ENCODE measurements around the gene CYP27C1.

Gene CYP27C1

DNA sequence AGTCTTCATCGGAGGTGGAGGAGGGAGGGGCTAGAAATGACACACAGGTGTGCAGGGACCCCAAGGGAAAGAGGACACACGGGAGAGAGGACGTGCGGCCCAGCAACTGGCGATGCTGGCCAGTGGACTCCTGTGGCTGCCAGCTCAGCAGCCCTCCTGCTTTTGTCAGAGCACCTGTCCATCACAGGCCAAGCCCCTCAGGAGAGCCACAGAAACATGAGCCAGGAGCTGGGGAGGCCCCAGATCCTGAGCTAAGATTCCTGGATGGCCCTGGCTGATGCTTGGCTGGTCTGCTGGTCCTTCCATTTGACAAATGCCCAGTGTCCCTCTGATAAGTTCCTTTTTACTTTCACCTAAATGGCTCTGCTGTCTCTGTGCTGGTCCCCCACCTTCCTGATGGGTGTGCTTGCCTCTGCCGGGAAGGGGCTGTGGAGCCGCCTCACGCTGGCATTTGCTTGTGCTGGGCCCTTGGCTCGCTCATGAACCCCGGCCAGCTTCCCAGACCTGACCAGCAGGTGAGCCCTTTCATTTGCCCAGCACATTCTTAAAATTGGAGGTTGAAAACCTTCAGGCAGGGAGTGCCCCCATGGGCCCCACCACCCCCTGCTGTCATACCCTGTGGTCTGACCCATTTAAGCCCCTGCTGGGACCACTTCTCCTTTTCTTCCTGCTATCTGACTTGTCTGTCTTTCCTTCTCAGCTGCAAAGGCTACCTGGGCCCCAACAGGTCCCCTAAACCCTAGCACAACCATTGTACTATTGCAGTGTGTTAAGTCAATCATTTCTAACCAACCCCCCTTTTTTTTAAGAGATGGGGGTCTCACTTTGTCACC lies 37.3 kb downstream of the CYP27C1 start:
- 80 to 81% methylated on average over 10 of the region's 10 CpGs for WGBS, 2 experiments
- Histone ChIP-seq H3K4me1 (ENCODE audit: control insufficient read depth, insufficient read depth, low read length) (peaks cover 10% of the 10 kb centered on the region), H3K4me3 (ENCODE audit: insufficient read depth, low read depth, low read length) (no peak overlapping the region)

DNA sequence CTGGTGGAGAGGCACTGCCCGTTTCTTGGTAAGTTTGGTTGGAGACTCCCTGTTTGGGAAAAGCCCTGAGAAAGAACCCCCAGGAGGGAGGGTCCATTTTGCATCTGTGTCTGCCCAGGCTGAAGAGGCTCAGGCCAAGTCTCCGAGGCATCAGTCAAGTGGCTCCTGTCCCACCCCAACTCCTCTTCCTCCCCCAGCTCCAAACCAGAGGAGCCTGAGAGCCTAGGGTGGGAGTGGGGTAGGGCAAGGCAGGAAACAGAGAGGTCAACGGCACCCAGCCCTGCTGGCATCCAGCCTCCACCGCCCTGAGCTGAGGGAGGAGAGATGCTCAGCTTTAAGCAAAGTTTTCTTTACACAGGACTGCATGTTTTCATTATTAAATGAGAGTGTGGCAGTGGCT lies 38.2 kb downstream of the CYP27C1 start:
- WGBS, 2 experiments: 92 to 96% methylated on average over 4 of the region's 4 CpGs

More for the DNA sequence above, 37.3 kb downstream of the CYP27C1 start:
- no peaks in the 10 kb centered on the region for H3K9me3 ChIP-seq (ENCODE audit: control insufficient read depth, low read length)
- no peak overlapping the region for H3K27ac ChIP-seq (ENCODE audit: insufficient read depth, low read depth, low read length, poor library complexity, severe bottlenecking)
- H3K27me3 ChIP-seq (ENCODE audit: control insufficient read depth, insufficient read depth, low read length, poor library complexity, severe bottlenecking): no peaks in the 10 kb centered on the region
- H3K36me3 ChIP-seq (ENCODE audit: control insufficient read depth, insufficient read depth, low read length): no peaks in the 10 kb centered on the region

DNA sequence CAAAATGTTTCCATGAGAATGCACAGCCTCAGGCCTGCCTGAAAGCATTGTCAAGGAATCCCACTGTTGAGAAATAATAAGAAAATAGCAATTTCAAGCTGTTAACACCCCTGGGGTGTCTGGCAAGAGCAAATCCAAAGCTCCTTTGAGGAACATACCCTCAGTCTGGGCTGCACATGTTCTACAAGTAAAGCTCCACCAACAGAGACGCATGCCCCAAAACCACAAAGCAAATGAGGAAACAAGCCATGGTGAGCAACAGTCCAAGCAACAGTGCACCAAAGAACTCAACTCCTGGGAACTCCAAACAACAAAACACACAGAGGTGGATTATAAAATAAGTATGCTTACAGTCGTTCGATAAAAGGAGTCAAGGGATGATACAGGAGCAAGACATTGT lies 40.3 kb downstream of the CYP27C1 start:
- no peaks in the 10 kb centered on the region for H3K9me3 ChIP-seq (ENCODE audit: control insufficient read depth, low read length)
- H3K27ac ChIP-seq (ENCODE audit: insufficient read depth, low read depth, low read length, poor library complexity, severe bottlenecking): no peak overlapping the region
- no peaks in the 10 kb centered on the region for H3K27me3 ChIP-seq (ENCODE audit: control insufficient read depth, insufficient read depth, low read length, poor library complexity, severe bottlenecking)
- no peak overlapping the region for H3K4me3 ChIP-seq (ENCODE audit: insufficient read depth, low read depth, low read length)
- WGBS, 2 experiments: 94% methylated on average over 3 of the region's 3 CpGs
- H3K36me3 ChIP-seq (ENCODE audit: control insufficient read depth, insufficient read depth, low read length): no peaks in the 10 kb centered on the region
- peaks cover 7% of the 10 kb centered on the region for H3K4me1 ChIP-seq (ENCODE audit: control insufficient read depth, insufficient read depth, low read length)

More for the DNA sequence above, 38.2 kb downstream of the CYP27C1 start:
- Histone ChIP-seq H3K27ac (ENCODE audit: insufficient read depth, low read depth, low read length, poor library complexity, severe bottlenecking) (no peak overlapping the region), H3K9me3 (ENCODE audit: control insufficient read depth, low read length) (no peaks in the 10 kb centered on the region), H3K4me3 (ENCODE audit: insufficient read depth, low read depth, low read length) (no peak overlapping the region), H3K36me3 (ENCODE audit: control insufficient read depth, insufficient read depth, low read length) (no peaks in the 10 kb centered on the region), H3K27me3 (ENCODE audit: control insufficient read depth, insufficient read depth, low read length, poor library complexity, severe bottlenecking) (no peaks in the 10 kb centered on the region), H3K4me1 (ENCODE audit: control insufficient read depth, insufficient read depth, low read length) (peaks cover 7% of the 10 kb centered on the region)

DNA sequence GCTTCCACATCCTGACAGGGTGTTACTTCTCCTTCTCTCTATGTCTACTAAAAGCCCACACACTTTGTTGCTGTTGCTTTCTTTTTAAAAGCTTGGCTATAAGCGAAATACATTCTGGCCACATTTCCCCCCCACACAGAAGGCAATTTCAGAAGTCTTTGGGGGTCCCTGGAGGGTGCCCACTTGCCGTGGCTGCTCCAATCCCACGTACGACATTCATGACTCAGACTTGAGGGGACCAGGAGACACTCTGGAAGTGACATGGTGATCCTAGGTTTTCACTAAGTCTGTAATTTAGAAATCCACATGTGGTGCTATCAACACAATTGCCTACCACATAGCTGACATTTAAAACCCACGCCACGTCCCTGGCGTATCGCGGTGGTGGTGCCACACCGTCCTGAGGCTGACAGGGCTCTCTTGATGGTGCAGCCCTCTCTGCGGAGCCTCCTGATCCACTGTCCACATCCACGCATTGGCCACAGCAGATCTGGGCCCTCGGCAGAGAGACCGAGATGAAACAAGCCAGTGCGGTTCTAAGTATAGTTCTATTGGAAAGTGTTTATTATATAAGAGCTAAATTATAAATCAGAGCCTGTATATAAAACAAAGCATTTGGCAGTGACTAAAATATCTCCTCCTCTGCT lies 42.4 kb downstream of the CYP27C1 start:
- WGBS, 2 experiments: 94 to 95% methylated on average over 13 to 15 of the region's 15 CpGs
- Histone ChIP-seq H3K9me3 (ENCODE audit: control insufficient read depth, low read length) (no peaks in the 10 kb centered on the region), H3K36me3 (ENCODE audit: control insufficient read depth, insufficient read depth, low read length) (no peaks in the 10 kb centered on the region), H3K4me3 (ENCODE audit: insufficient read depth, low read depth, low read length) (no peak overlapping the region), H3K27ac (ENCODE audit: insufficient read depth, low read depth, low read length, poor library complexity, severe bottlenecking) (no peak overlapping the region), H3K27me3 (ENCODE audit: control insufficient read depth, insufficient read depth, low read length, poor library complexity, severe bottlenecking) (no peaks in the 10 kb centered on the region), H3K4me1 (ENCODE audit: control insufficient read depth, insufficient read depth, low read length) (peaks cover 2% of the 10 kb centered on the region)

DNA sequence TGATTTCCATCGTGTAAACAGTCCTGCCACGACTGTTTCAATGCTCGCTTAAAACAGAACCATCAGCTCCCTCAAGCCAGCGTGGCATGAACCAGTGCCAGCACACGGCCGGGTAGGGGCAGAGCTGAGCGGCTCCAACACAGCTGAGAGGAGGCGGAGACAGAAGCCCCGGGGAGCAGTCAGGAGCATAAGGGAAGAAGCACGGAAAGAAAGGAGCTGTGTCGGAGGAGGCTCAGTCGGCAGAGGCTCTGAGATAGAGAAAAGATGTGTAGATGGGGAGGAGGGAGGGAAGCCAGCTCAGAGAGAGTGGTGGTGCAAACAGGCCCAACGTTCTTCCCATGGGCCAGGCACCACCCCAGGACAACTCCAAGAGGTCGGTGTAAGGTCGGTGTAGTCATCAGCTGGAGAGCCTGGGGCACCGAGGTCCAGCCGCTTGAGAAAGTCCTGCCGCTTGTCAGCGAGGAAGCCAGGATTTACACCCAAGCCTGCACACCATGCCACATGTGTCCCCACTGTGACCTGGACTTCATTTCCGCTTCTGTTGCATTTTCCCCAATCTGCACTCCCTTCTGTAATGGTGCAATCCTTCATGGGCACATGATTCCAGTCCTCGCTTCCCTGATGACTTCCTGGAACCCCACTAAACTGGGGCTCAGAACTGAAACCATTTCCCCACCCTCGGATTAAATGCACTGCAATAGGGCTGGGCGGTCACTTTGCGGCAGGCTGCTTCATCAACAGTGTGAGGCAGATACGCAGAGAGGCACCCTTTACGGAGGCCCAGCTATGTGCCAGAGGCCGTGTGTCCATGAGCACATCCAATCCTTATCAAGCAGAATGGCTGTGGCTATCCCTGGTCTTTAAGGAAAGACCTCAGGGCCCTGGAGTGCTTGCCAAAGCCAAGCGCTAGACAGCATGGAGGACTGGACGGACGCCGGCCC lies 43.5 kb downstream of the CYP27C1 start:
- no peak overlapping the region for H3K4me3 ChIP-seq (ENCODE audit: insufficient read depth, low read depth, low read length)
- H3K27me3 ChIP-seq (ENCODE audit: control insufficient read depth, insufficient read depth, low read length, poor library complexity, severe bottlenecking): no peaks in the 10 kb centered on the region
- H3K36me3 ChIP-seq (ENCODE audit: control insufficient read depth, insufficient read depth, low read length): no peaks in the 10 kb centered on the region
- H3K9me3 ChIP-seq (ENCODE audit: control insufficient read depth, low read length): no peaks in the 10 kb centered on the region
- H3K4me1 ChIP-seq (ENCODE audit: control insufficient read depth, insufficient read depth, low read length): no peaks in the 10 kb centered on the region
- WGBS, 2 experiments: 85 to 86% methylated on average over 31 of the region's 31 CpGs
- no peak overlapping the region for H3K27ac ChIP-seq (ENCODE audit: insufficient read depth, low read depth, low read length, poor library complexity, severe bottlenecking)

DNA sequence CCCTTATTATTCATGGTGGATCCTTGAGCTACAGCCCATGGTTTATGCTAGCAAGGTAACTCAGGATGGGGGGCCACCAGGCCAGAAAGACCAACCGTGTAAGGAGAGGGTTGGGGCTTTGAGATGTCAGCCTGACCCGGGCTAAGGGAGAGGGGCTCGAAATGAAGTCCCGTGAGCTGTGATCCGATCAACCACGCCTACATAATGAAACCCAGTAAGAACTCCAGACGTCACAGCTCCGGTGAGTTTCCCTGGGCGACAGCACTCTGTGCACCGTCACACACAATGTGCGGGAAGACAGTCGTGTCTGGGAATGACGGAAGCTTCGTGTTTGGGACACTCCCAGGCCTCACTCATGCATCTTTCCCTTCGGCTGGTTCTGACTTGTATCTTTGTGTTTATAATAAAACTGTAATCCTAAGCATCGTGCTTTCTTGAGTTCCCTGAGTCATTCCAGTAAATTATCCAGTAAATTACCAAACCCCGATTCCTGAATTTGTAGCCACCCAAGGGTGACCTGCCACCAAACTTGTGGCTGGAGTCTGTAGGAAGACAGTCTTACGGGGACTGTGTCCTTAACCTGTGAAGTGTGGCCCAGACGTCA lies 44.2 kb downstream of the CYP27C1 start:
- Histone ChIP-seq H3K9me3 (ENCODE audit: control insufficient read depth, low read length) (no peaks in the 10 kb centered on the region), H3K27me3 (ENCODE audit: control insufficient read depth, insufficient read depth, low read length, poor library complexity, severe bottlenecking) (no peaks in the 10 kb centered on the region), H3K27ac (ENCODE audit: insufficient read depth, low read depth, low read length, poor library complexity, severe bottlenecking) (no peak overlapping the region), H3K4me3 (ENCODE audit: insufficient read depth, low read depth, low read length) (no peak overlapping the region), H3K36me3 (ENCODE audit: control insufficient read depth, insufficient read depth, low read length) (no peaks in the 10 kb centered on the region), H3K4me1 (ENCODE audit: control insufficient read depth, insufficient read depth, low read length) (no peaks in the 10 kb centered on the region)
- WGBS, 2 experiments: 93 to 95% methylated on average over 19 of the region's 19 CpGs

- H3K9me3 ChIP-seq (ENCODE audit: control insufficient read depth, low read length): no peaks in the 10 kb centered on the region
- no peaks in the 10 kb centered on the region for H3K4me1 ChIP-seq (ENCODE audit: control insufficient read depth, insufficient read depth, low read length)
- 83 to 85% methylated on average over 13 of the region's 13 CpGs for WGBS, 2 experiments
- H3K27me3 ChIP-seq (ENCODE audit: control insufficient read depth, insufficient read depth, low read length, poor library complexity, severe bottlenecking): no peaks in the 10 kb centered on the region
- no peaks in the 10 kb centered on the region for H3K36me3 ChIP-seq (ENCODE audit: control insufficient read depth, insufficient read depth, low read length)
- H3K27ac ChIP-seq (ENCODE audit: insufficient read depth, low read depth, low read length, poor library complexity, severe bottlenecking): no peak overlapping the region
- no peak overlapping the region for H3K4me3 ChIP-seq (ENCODE audit: insufficient read depth, low read depth, low read length)
Measured at GRCh38 chr2:127175041-127175721, 44.9 kb downstream of the CYP27C1 start.

- no peak overlapping the region for H3K27ac ChIP-seq (ENCODE audit: insufficient read depth, low read depth, low read length, poor library complexity, severe bottlenecking)
- 84 to 88% methylated on average over 6 of the region's 6 CpGs for WGBS, 2 experiments
- H3K4me1 ChIP-seq (ENCODE audit: control insufficient read depth, insufficient read depth, low read length): no peaks in the 10 kb centered on the region
- H3K9me3 ChIP-seq (ENCODE audit: control insufficient read depth, low read length): no peaks in the 10 kb centered on the region
- no peaks in the 10 kb centered on the region for H3K27me3 ChIP-seq (ENCODE audit: control insufficient read depth, insufficient read depth, low read length, poor library complexity, severe bottlenecking)
- no peaks in the 10 kb centered on the region for H3K36me3 ChIP-seq (ENCODE audit: control insufficient read depth, insufficient read depth, low read length)
- no peak overlapping the region for H3K4me3 ChIP-seq (ENCODE audit: insufficient read depth, low read depth, low read length)
Measured at GRCh38 chr2:127174640-127175039, 45.5 kb downstream of the CYP27C1 start.

- 81 to 86% methylated on average over 5 of the region's 6 CpGs for WGBS, 2 experiments
- no peaks in the 10 kb centered on the region for H3K9me3 ChIP-seq (ENCODE audit: control insufficient read depth, low read length)
- H3K27me3 ChIP-seq (ENCODE audit: control insufficient read depth, insufficient read depth, low read length, poor library complexity, severe bottlenecking): no peaks in the 10 kb centered on the region
- no peaks in the 10 kb centered on the region for H3K36me3 ChIP-seq (ENCODE audit: control insufficient read depth, insufficient read depth, low read length)
- no peak overlapping the region for H3K4me3 ChIP-seq (ENCODE audit: insufficient read depth, low read depth, low read length)
- no peaks in the 10 kb centered on the region for H3K4me1 ChIP-seq (ENCODE audit: control insufficient read depth, insufficient read depth, low read length)
- H3K27ac ChIP-seq (ENCODE audit: insufficient read depth, low read depth, low read length, poor library complexity, severe bottlenecking): no peak overlapping the region
Measured at GRCh38 chr2:127174136-127174535, 46.0 kb downstream of the CYP27C1 start.
